HG03103 (cell line): Measurements from ENCODE around the gene LZTR1.
A peak's percentile ranks its signal among the peaks of the same experiment; 100 is the strongest.
"Not testable (repeated sequence)": the region's sequence is repeated elsewhere in the genome, so short reads cannot be mapped to it uniquely, and the experiment has no call there.

Source experiments
- ATAC-seq: cut with Tn5 transposase; IDR thresholded peaks from one replicate; pipeline ENCODE4 v1.9.1; 2021; ENCODE audit warnings: low read depth; ENCODE audit not compliant: unreplicated experiment

LZTR1 gene

GRCh38 chr22:21030032-21030431 lies 47.9 kb downstream of the LZTR1 start:
- ATAC-seq: no peak

- ATAC-seq: no peak
Observed at GRCh38 chr22:21030621-21031544, 48.8 kb downstream of the LZTR1 start.

DNA sequence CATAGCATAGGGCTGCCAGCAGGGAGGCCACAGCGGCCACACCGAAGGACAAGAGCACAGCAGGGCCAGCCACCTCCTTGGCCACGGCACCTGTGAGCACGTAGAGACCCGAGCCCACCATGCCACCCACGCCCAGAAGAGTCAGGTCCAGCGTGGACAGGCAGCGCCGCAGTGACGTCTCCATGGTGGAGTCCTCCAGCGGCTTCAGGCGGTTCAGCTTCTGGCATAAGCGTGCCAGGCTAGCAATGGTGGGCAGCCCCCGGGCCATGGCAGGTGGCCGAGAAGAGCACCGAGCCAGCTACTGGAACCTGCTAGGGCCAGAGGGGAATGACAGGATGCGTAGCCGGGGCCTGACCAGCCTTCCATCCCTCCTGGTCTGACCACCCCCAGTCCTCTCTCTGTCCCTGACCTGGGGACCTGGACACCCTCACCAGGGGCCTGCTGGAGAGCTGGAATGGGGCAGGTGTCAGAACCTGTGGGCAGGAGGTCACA lies 49.5 kb downstream of the LZTR1 start:
- no peak for ATAC-seq

- no peak for ATAC-seq
Observed at GRCh38 chr22:21032037-21032867, 50.2 kb downstream of the LZTR1 start, which contains the start of gene SLC7A4. SLC7A4 (minus strand) TSS chr22:21032561; CDS start chr22:21031812, 749 bp downstream.

- no peak for ATAC-seq
Observed at GRCh38 chr22:21032868-21033688, 51.0 kb downstream of the LZTR1 start.

DNA sequence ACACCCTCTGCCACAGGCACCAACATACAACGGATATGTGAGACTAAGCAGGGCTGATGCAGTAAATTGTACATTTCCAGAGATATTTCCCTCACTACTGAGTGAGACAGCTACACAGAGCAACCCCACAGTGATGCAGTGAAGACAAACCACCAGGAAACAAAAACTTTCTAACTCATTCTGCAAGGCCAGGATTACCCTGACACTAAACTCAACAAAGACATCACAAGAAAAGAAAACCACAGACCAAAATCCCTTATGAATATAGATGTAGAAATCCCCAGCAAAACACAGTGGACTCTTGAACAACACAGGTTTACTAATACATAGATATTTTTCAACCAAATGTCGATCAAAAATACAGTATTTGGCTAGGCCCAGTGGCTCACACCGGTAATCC lies 51.8 kb downstream of the LZTR1 start:
- ATAC-seq: no peak

- no peak for ATAC-seq
Observed at GRCh38 chr22:21034989-21035388, 52.9 kb downstream of the LZTR1 start.

GRCh38 chr22:21038405-21038804 lies 56.3 kb downstream of the LZTR1 start:
- ATAC-seq: no peak

GRCh38 chr22:21039158-21039557 lies 57.1 kb downstream of the LZTR1 start:
- not testable (repeated sequence) for ATAC-seq

DNA sequence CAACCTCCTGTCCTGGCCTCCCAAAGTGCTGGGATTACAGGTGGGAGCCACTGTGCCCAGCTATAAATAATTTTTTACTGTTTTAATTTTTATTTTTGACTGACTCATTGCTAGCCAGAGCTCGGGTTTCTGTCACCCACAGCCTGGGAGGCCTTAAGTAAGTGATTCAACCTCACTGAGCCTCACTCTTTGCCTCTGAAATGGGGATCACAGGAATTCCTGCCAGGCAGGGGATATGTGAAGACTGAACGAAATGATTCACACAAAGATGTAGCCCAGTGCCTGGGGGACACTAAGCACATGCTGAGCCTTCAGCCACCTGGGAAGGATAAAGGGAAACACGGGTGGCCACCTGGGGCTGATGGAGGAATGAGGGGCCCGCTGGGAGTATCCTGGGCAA lies 59.8 kb downstream of the LZTR1 start:
- no peak for ATAC-seq

- no peak for ATAC-seq
Observed at GRCh38 chr22:21042978-21043859, 61.1 kb downstream of the LZTR1 start.

DNA sequence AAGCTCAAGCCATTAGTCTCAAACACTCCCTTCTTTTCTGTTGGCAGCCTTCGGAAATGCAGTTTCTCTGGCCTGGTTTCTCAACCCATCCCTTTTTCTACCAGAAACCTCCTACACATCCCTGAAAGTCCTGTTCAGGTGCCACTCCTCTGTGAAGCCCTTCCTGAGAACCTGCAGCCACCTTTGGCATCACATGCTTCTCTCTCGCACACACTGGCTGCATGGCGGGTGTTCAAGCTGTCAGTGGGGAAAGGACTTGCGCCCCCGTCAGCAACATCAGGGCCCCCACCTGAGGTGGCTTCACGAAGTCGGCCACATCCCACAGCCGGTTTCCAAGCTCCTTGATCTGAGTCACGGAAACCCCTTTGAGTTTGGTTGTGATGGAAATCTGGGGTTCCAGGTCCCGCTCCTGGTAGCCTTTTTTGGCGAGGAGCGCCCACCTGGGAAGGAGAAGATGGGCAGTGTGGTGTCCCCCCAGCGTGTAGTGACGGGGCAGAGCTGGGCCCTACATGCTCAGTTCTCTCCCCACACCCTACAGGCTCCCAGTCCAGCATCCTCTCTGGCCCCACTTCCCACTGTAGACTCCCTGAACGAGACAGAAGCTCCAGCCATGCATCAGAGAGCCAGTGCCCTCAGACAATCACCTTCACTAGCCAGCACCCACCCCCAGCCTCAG lies 61.9 kb downstream of the LZTR1 start:
- ATAC-seq: no peak

GRCh38 chr22:21044931-21045584 lies 63.0 kb downstream of the LZTR1 start:
- ATAC-seq: no peak

DNA sequence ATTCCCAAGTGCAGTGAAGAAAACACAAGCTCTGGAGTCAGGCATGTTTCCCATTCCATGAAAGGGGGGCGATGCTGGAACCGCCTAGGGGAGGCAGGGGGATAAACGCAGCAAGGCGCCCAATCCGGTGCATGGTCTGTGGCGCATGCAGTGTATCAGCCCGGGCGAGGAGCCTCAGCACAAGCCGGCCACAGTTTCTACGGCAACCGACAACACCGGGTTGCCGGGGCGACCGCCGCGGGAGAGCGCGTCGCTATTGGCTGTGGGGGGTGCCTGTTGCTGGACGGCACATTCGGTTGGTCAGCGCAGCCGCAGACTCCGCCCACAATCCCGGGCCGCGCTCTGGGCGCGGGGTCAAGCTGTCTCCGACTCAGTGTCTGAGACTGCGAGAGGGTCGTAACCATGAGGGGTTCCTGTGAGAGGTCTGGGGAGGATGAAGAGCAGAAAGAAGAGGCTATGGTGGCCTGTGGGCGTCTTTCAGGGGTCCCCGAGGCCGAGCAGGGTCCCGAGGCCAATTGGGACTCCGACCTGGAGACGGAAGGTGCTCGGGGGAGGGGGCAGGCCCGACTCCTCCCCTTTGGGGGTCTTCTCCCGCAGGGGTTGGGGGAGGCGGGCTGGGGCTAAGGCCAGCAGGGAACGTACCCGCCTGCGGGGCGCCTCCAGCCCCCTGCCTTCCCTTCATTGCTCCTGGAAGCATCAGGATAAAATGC lies 63.6 kb downstream of the LZTR1 start, which contains the start of gene LRRC74B:
Gene LRRC74B, plus strand, starts transcription at position 362 of the 710 bp plus-strand sequence. Its CDS starts 41 bp downstream, at position 403.
- ATAC-seq: peak; percentile 71

- no peak for ATAC-seq
Observed at GRCh38 chr22:21047035-21047661, 65.1 kb downstream of the LZTR1 start.

- ATAC-seq: no peak
Observed at GRCh38 chr22:21047730-21048129, 65.6 kb downstream of the LZTR1 start.

- ATAC-seq: not testable (repeated sequence)
Observed at GRCh38 chr22:21048448-21048847, 66.4 kb downstream of the LZTR1 start.
